ENCODE measurements around the gene STT3B. TPM values are rescaled to one million over a fixed set of nuclear protein-coding genes. Genes with fewer than 3 reads are reported as not detected.

Gene STT3B
- total RNA-seq, 1 experiment from 2014 or later = 149 TPM

GRCh38 chr3:31571325-31571724, 38.6 kb downstream of the STT3B start:
- Histone ChIP-seq H3K79me2 (ENCODE audit: low read length) (peaks cover 97% of the 10 kb centered on the region), H3K9me3 (ENCODE audit: low read length) (no peaks in the 10 kb centered on the region), H2AFZ (ENCODE audit: low read length) (no peak overlapping the region), H3K9me2 (replicated peaks; ENCODE audit: low read length) (no peaks in the 10 kb centered on the region), H3K4me3 (ENCODE audit: low read length) (no peak overlapping the region), H3K4me1 (ENCODE audit: insufficient read depth, low read length) (0 out of 2 replicates have a peak, but pooled peaks cover 2% of the 10 kb centered on the region), H3K9ac (ENCODE audit: low read length) (no peak overlapping the region), H3K27me3 (ENCODE audit: low read length) (no peaks in the 10 kb centered on the region), H3K36me3 (ENCODE audit: low read depth, low read length) (no peaks in the 10 kb centered on the region), H3F3A (ENCODE audit: low read length, unreplicated experiment) (peaks cover 4% of the 10 kb centered on the region), H3K4me2 (ENCODE audit: low read length) (no peak overlapping the region), H4K20me1 (ENCODE audit: low read length) (peaks cover 87% of the 10 kb centered on the region), H3K27ac (ENCODE audit: low read length) (no peak overlapping the region)
- ChIA-PET CTCF (no interaction called here), POLR2A (ENCODE audit: unreplicated experiment) (no interaction called here)
- intact Hi-C loops (cut with micrococcal nuclease) = no loop called here
- TF ChIP-seq EZH2 (IDR thresholded peaks at IDR 0.05; ENCODE audit: low read length, unreplicated experiment) = no peak
- no peak for TF ChIP-seq EZH2phosphoT487 (IDR thresholded peaks at IDR 0.05; ENCODE audit: borderline replicate concordance, low read length)
- no peak for TF ChIP-seq CTCF (conservative IDR thresholded peaks at IDR 0.05; ENCODE audit: low read depth, low read length)
- ATAC-seq (no peak), DNase-seq (no peak)
- no TSS peak for BruUV-seq (replicated peaks)

- no peaks in the 10 kb centered on the region for H3K9me2 ChIP-seq (replicated peaks; ENCODE audit: low read length)
- 0 out of 2 replicates have a peak, but pooled peaks cover 2% of the 10 kb centered on the region for H3K4me1 ChIP-seq (ENCODE audit: insufficient read depth, low read length)
- H3K4me2 ChIP-seq (ENCODE audit: low read length) = no peak overlapping the region
- no peak overlapping the region for H3K9ac ChIP-seq (ENCODE audit: low read length)
- ATAC-seq (no peak), DNase-seq (no peak)
- peaks cover 4% of the 10 kb centered on the region; the same call in 1 of the 2 replicates for H3K36me3 ChIP-seq (ENCODE audit: low read depth, low read length)
- H3K27me3 ChIP-seq (ENCODE audit: low read length) = no peaks in the 10 kb centered on the region
- no peak overlapping the region for H3K27ac ChIP-seq (ENCODE audit: low read length)
- intact Hi-C loops (cut with micrococcal nuclease) = no loop called here
- peaks cover 77% of the 10 kb centered on the region for H4K20me1 ChIP-seq (ENCODE audit: low read length)
- ChIA-PET CTCF (no interaction called here), POLR2A (ENCODE audit: unreplicated experiment) (no interaction called here)
- peaks cover 97% of the 10 kb centered on the region for H3K79me2 ChIP-seq (ENCODE audit: low read length)
- no peak overlapping the region for H3K4me3 ChIP-seq (ENCODE audit: low read length)
- TF ChIP-seq EZH2 (IDR thresholded peaks at IDR 0.05; ENCODE audit: low read length, unreplicated experiment) (no peak), EZH2phosphoT487 (IDR thresholded peaks at IDR 0.05; ENCODE audit: borderline replicate concordance, low read length) (no peak), CTCF (conservative IDR thresholded peaks at IDR 0.05; ENCODE audit: low read depth, low read length) (no peak)
- BruUV-seq (replicated peaks) = no TSS peak
- H3K9me3 ChIP-seq (ENCODE audit: low read length) = no peaks in the 10 kb centered on the region
- peaks cover 4% of the 10 kb centered on the region for H3F3A ChIP-seq (ENCODE audit: low read length, unreplicated experiment)
- H2AFZ ChIP-seq (ENCODE audit: low read length) = no peak overlapping the region
Observed at GRCh38 chr3:31572236-31573004, 39.7 kb downstream of the STT3B start.
